VCaP (cell line): Measurements from ENCODE around the gene NUBPL.

Experiments used
- H3K27ac ChIP-seq: fragments of 450-650 bp; 2 replicates; pipeline ENCODE4 v1.5.1; 2017
- TF ChIP-seq, protein P1 (sequence below): fragments of 450-650 bp; conservative IDR thresholded peaks from 2 replicates; pipeline ENCODE4 v1.5.1; 2017; ENCODE audit warnings: mild to moderate bottlenecking, moderate library complexity

The NUBPL gene

DNA sequence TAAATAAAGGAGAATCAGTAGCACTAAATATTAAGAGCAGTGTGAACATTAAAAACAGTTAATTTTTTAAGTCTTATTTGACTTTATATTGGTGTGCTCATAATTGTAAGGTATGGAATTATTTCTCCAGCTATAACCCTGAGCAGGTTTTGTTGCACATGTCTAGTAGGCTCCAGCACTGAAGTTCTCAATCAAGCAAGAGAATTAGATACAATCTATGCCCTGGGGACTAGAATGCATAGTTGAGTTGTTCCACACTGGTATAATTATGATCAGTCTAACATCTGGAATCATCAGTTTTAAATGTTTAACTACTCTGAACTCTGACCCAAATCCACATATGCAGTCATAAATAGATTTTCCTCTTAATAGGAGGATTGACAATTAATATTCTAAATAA, 258.1 kb downstream of the NUBPL start:
- no peak overlapping the region for H3K27ac ChIP-seq
- TF ChIP-seq, protein P1, sequence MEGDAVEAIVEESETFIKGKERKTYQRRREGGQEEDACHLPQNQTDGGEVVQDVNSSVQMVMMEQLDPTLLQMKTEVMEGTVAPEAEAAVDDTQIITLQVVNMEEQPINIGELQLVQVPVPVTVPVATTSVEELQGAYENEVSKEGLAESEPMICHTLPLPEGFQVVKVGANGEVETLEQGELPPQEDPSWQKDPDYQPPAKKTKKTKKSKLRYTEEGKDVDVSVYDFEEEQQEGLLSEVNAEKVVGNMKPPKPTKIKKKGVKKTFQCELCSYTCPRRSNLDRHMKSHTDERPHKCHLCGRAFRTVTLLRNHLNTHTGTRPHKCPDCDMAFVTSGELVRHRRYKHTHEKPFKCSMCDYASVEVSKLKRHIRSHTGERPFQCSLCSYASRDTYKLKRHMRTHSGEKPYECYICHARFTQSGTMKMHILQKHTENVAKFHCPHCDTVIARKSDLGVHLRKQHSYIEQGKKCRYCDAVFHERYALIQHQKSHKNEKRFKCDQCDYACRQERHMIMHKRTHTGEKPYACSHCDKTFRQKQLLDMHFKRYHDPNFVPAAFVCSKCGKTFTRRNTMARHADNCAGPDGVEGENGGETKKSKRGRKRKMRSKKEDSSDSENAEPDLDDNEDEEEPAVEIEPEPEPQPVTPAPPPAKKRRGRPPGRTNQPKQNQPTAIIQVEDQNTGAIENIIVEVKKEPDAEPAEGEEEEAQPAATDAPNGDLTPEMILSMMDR: no peak

DNA sequence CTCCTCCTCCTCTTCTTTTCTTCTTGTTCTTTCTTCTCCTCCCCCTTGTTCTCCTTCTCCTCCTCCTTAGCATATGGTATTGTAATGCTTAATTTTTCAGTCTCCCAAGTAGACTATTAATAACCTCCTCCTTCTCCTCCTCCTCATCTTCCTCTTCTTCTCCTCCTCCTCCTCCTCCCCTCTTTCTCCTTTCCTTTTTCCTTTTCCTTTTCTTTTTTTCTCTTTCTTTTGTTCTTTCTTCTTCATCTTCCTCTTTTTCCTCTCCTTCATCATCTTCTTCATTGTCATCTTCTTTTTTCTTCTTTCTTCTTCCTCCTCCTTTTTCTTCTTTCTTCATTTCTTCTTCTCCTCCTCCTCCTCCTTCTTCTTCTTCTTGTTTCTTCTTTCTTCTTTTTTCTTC, 264.3 kb downstream of the NUBPL start:
- TF ChIP-seq, protein P1: no peak
- no peak overlapping the region for H3K27ac ChIP-seq

DNA sequence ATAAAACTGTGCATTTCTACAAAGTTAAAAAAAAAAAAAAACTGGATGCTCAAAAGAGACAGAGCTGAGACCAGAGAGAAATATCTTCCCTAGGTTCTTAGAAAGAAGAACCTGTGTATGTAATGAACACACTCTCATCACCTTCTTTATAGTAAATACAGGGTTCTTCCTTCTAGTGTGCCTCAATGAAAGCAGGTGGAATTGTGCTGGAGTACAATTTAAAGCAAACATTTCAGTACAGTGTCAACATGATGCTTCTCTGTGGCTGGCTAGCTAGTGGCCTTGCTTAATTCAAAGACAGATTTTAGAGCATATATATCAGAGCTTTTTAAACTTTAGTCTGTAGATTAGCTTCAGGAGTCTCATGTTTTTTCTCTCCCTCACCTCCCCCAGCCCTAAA, 266.1 kb downstream of the NUBPL start:
- TF ChIP-seq, protein P1: no peak
- H3K27ac ChIP-seq: no peak overlapping the region

DNA sequence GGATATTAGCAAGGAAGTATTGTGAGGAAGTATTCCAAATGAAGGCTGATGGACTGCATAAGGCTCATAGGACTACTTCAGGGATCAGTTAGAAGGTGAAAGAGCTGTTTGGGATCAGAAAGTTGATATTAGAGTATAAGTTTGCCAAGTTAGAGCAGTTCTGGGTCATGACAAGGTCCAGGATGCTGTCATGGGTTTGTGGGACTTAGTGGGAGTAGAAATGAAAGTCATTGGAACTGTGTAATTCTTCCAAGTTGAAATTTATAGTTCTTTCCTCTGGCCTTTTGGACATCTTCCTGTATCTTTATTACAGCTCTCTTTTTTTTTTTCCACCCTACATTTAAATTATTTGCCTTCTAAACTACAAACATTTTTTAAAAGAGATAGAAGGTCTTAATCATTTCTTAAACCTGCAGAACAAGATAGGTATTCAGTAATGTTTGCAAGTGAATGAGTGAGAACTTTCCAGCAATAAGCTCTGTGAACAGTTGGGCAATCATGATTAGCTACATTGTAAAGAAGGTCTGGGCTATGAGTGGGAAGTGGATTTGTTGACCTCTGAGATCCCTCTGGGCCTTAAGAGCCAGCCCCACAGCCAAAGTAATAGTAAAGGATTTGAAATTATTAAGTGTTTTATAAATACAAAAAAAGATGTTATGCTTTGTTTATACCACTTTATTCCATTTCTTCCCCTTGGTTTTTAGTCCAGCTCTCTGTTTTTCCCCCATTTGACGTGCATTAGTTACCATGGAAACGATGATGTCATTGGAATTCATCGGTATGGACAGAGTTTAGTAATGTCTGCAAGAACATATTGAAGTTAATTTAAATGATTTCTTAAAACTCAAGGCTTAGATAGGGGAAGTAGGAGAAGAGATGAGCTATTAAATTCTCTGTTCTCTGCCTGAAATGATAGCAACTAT, 268.0 kb downstream of the NUBPL start:
- TF ChIP-seq, protein P1: no peak
- H3K27ac ChIP-seq: no peak overlapping the region

DNA sequence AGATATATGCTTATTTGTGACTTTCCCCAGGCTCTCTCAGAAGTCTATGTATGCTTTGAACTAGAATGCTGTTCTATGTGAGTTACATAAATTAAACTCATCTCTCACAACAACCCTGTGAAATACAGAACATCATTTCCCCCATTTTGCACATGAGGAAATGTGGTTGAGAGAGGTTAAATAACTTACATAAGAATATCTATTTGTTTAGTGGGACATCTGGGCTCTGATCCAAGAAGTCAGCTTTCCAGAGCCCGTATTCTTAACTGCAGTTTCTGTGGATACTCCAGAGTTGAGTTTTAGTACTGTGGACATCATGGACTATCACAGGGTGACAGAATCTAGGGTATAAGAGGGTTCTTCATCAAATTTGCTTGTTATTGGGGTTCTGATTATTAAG, 273.4 kb downstream of the NUBPL start:
- H3K27ac ChIP-seq: no peak overlapping the region
- TF ChIP-seq, protein P1: no peak

DNA sequence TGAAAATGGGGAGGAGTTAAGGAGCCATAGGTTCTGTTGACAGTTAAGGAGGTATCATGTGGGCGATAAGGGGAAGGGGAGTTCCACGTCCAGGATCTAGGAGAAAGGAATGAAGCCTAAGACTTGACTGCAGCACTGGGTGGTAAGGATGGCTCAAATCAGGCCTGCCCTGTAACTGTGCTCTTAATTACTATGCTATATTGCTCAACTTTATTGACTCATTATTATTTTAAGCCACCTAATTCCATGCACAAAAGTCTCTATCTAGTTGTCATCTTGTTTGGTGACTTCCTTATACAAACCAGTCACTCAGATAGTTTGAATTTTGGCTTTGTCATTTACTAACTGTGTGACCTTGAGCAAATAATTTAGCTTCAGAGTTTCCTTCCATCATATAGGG, 273.8 kb downstream of the NUBPL start:
- TF ChIP-seq, protein P1: no peak

DNA sequence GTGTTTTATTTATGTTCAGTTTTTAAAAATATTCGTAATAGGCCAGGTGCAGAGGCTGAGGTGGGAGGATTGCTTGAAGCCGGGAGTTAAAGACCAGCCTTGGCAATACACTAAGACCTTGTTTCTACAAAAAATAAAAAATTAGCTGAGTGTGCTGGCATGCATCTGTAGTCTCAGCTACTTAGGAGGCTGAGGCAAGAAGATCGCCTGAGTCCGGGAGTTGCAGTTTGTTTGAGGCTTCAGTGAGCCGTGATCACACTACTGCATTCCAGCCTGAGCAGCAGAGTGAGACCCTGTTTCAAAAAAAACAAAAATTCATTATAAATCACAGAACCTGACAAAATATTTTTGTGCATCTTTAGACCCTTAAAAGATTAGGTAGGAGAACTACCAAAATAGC, 275.8 kb downstream of the NUBPL start:
- TF ChIP-seq, protein P1: no peak
- no peak overlapping the region for H3K27ac ChIP-seq

More for the DNA sequence above, 273.8 kb downstream of the NUBPL start:
- no peak overlapping the region for H3K27ac ChIP-seq
